Fibroblast of pulmonary artery (primary cell): ENCODE measurements around the gene HSPA1B.
"Not testable (repeated sequence)": the region's sequence is repeated elsewhere in the genome, so short reads cannot be mapped to it uniquely, and the experiment has no call there.

Experiments used
- DNase-seq: peaks from one replicate; pipeline ENCODE4 v3.0.0-alpha.2; 2010; ENCODE audit warnings: low read depth
- H3K4me3 ChIP-seq: replicated peaks from 2 replicates; pipeline ENCODE4 v1.5.1; 2011; ENCODE audit warnings: low read depth, mild to moderate bottlenecking, control low read depth, low read length, moderate library complexity
- CTCF ChIP-seq: IDR thresholded peaks from 2 replicates; pipeline ENCODE4 v1.5.1; 2011; ENCODE audit warnings: mild to moderate bottlenecking, control low read depth, low read length, inconsistent platforms; ENCODE audit errors: missing control alignments

HSPA1B gene

GRCh38 chr6:31861919-31862343 lies 34.4 kb downstream of the HSPA1B start:
- peak overlapping the region; percentile 98 for H3K4me3 ChIP-seq
- DNase-seq, result no peak
- no peak for TF ChIP-seq CTCF

GRCh38 chr6:31862344-31863235 lies 35.1 kb downstream of the HSPA1B start, which contains the start of gene NEU1:
NEU1 (minus strand) TSS chr6:31862821; CDS start chr6:31862776, 45 bp downstream.
- TF ChIP-seq CTCF, result no peak
- H3K4me3 ChIP-seq, result peak within 1 kb of the TSS; percentile 98
- DNase-seq, result peak; percentile 100

GRCh38 chr6:31864123-31864562 lies 36.6 kb downstream of the HSPA1B start:
- DNase-seq, result not testable (repeated sequence)
- H3K4me3 ChIP-seq, result peak overlapping the region; percentile 63

GRCh38 chr6:31864818-31865204 lies 37.3 kb downstream of the HSPA1B start:
- TF ChIP-seq CTCF, result no peak
- H3K4me3 ChIP-seq, result no peak overlapping the region
- no peak for DNase-seq

GRCh38 chr6:31865205-31866118 lies 37.9 kb downstream of the HSPA1B start:
- no peak overlapping the region for H3K4me3 ChIP-seq
- no peak for DNase-seq
- TF ChIP-seq CTCF, result no peak

GRCh38 chr6:31868658-31868971 lies 41.1 kb downstream of the HSPA1B start:
- DNase-seq, result not testable (repeated sequence)

GRCh38 chr6:31869343-31869742 lies 41.8 kb downstream of the HSPA1B start:
- DNase-seq, result no peak
- no peak for TF ChIP-seq CTCF
- H3K4me3 ChIP-seq, result no peak overlapping the region

More at GRCh38 chr6:31868658-31868971, 41.1 kb downstream of the HSPA1B start:
- not testable (repeated sequence) for H3K4me3 ChIP-seq
